GM19372 (cell line): Measurements from ENCODE around the gene C1QL4.
"Not testable (repeated sequence)": the region's sequence is repeated elsewhere in the genome, so short reads cannot be mapped to it uniquely, and the experiment has no call there.

Experiments used
- ATAC-seq: cut with Tn5 transposase; IDR thresholded peaks from one replicate; pipeline ENCODE4 v1.9.1; 2021; ENCODE audit warnings: mild to moderate bottlenecking, low read depth, moderate library complexity; ENCODE audit not compliant: unreplicated experiment

C1QL4 gene

DNA sequence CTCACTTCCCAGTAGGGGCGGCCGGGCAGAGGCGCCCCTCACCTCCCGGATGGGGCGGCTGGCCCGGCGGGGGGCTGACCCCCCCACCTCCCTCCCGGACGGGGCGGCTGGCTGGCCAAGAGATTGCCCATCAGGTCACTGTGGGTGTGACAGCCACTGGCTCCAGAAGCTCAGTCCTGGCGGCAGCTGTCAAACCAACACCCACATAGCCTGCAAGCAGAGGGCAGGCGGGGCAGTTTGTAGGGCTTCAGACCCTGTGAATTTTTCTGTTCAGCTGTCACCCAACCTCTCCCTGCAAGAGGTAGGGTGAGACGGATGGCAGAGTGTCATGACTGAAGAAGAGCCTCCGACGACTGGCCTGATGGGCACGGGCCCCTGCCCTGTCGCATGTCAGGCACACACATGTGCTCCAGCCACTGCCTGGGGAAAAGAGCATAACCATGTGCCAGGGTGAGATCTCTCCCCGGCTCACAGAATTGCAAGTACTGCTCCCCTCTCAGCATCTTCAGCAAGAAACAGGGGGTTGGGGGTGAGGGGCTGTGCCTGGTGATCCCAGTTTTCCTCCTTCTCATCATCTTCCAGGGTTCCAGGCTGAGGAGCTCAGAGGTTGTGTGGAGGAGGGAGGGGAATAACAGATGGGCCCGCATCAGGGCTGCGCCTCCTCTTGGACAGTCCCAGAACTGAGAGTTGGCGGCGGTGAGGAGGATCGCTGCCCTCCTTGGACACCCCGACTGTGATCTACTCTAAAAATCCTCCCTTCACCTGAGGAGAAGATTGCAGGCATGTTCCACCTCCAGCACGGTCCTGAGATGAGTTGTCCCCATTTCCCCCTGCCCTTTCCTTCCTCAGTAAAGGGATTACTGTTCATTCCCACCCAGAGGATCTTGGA is 53.2 kb downstream of the C1QL4 start:
- no peak for ATAC-seq

- ATAC-seq = not testable (repeated sequence)
These were observed 54.1 kb downstream of the C1QL4 start for GRCh38 chr12:49282740-49283375.
